ENCODE data around the gene GLT6D1. TPM values are rescaled to one million over a fixed set of nuclear protein-coding genes. Genes with fewer than 3 reads are reported as not detected.

Gene GLT6D1
- total and polyA plus RNA-seq, 2 of the 13 experiments (the other 11 are each of a cell fraction or from before 2014, with no cell fraction given) = not detected

- no TSS peak for BruUV-seq (replicated peaks)
- H3K36me3 ChIP-seq (replicated peaks in 1 of 2; ENCODE audit: control insufficient read depth in 1 of 2, insufficient read depth in 2 of 2, low read length in 2 of 2) = no peaks in the 10 kb centered on the region
- POLR2A ChIA-PET = no interaction called here
- no peak overlapping the region for H2AFZ ChIP-seq (ENCODE audit: low read length)
- H3K4me2 ChIP-seq (ENCODE audit: low read depth, low read length) = no peak overlapping the region
- no CpG with 5 or more reads among the region's 20 CpGs for WGBS (ENCODE audit: low lambda C conversion rate)
- H4K20me1 ChIP-seq (ENCODE audit: insufficient read depth, low read length) = no peaks in the 10 kb centered on the region
- in situ Hi-C loops (cut with HindIII; ENCODE audit: extremely low pct_ligation_motif_present, low pct_unique_long_range_greater_than_20kb) (no loop called here), intact Hi-C loops (cut with micrococcal nuclease; ENCODE audit: unreplicated experiment) (no loop called here)
- H3K9me3 ChIP-seq (ENCODE audit: low read length) = no peaks in the 10 kb centered on the region
- FAIRE-seq = no peak
- no peak for DNase-seq (ENCODE audit: low spot score)
- no peaks in the 10 kb centered on the region for H3K79me2 ChIP-seq (ENCODE audit: insufficient read depth, low read length)
- ATAC-seq = no peak
- TF ChIP-seq ZNF562 (CRISPR knock-in tag; IDR thresholded peaks at IDR 0.05; ENCODE audit: borderline replicate concordance) (no peak), FOXK2 (IDR thresholded peaks at IDR 0.05) (no peak), ZNF503 (CRISPR knock-in tag; IDR thresholded peaks at IDR 0.05) (no peak), MAZ (IDR thresholded peaks at IDR 0.05; ENCODE audit: borderline replicate concordance, low read depth, low read length) (no peak), MAZ (CRISPR knock-in tag; IDR thresholded peaks at IDR 0.05; ENCODE audit: low read depth) (no peak), GFI1 (CRISPR knock-in tag; IDR thresholded peaks at IDR 0.05; ENCODE audit: borderline replicate concordance) (no peak), HMGXB4 (CRISPR knock-in tag; IDR thresholded peaks at IDR 0.05; ENCODE audit: borderline replicate concordance in 1 of 2, low read depth in 1 of 2) (no peak), ZNF619 (CRISPR knock-in tag; IDR thresholded peaks at IDR 0.05) (no peak), ZNF225 (CRISPR knock-in tag; IDR thresholded peaks at IDR 0.05) (no peak), ZNF546 (CRISPR knock-in tag; conservative IDR thresholded peaks at IDR 0.05) (no peak), ZNF572 (CRISPR knock-in tag; IDR thresholded peaks at IDR 0.05) (no peak), SPEN (CRISPR knock-in tag; IDR thresholded peaks at IDR 0.05; ENCODE audit: low read depth) (no peak), GLI4 (CRISPR knock-in tag; IDR thresholded peaks at IDR 0.05; ENCODE audit: borderline replicate concordance) (no peak)
- TF ChIP-seq, protein P1, sequence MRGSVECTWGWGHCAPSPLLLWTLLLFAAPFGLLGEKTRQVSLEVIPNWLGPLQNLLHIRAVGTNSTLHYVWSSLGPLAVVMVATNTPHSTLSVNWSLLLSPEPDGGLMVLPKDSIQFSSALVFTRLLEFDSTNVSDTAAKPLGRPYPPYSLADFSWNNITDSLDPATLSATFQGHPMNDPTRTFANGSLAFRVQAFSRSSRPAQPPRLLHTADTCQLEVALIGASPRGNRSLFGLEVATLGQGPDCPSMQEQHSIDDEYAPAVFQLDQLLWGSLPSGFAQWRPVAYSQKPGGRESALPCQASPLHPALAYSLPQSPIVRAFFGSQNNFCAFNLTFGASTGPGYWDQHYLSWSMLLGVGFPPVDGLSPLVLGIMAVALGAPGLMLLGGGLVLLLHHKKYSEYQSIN (CRISPR knock-in tag; IDR thresholded peaks at IDR 0.05; ENCODE audit: borderline replicate concordance) = no peak
- TF ChIP-seq, protein P2, sequence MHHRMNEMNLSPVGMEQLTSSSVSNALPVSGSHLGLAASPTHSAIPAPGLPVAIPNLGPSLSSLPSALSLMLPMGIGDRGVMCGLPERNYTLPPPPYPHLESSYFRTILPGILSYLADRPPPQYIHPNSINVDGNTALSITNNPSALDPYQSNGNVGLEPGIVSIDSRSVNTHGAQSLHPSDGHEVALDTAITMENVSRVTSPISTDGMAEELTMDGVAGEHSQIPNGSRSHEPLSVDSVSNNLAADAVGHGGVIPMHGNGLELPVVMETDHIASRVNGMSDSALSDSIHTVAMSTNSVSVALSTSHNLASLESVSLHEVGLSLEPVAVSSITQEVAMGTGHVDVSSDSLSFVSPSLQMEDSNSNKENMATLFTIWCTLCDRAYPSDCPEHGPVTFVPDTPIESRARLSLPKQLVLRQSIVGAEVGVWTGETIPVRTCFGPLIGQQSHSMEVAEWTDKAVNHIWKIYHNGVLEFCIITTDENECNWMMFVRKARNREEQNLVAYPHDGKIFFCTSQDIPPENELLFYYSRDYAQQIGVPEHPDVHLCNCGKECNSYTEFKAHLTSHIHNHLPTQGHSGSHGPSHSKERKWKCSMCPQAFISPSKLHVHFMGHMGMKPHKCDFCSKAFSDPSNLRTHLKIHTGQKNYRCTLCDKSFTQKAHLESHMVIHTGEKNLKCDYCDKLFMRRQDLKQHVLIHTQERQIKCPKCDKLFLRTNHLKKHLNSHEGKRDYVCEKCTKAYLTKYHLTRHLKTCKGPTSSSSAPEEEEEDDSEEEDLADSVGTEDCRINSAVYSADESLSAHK (CRISPR knock-in tag; IDR thresholded peaks at IDR 0.05; ENCODE audit: borderline replicate concordance) = no peak
- no peaks in the 10 kb centered on the region for H3K4me1 ChIP-seq (ENCODE audit: insufficient read depth, low read length)
- H3K4me3 ChIP-seq (replicated peaks in 1 of 3; ENCODE audit: insufficient read depth in 1 of 3, low read depth in 2 of 3, low read length in 3 of 3) = no peak overlapping the region
- no peak overlapping the region for H3K27ac ChIP-seq (ENCODE audit: extremely low read length, insufficient read depth, low read length)
- CTCF ChIA-PET (ENCODE audit: low intra/inter-chr PET ratio, low total read pairs) = no interaction called here
- H3K27me3 ChIP-seq (ENCODE audit: control insufficient read depth in 1 of 2, insufficient read depth in 2 of 2, low read length in 2 of 2) = peaks cover 4 to 41% of the 10 kb centered on the region in 2 experiments; a peak in 4 of 5 replicates
- no peak overlapping the region for H3K9ac ChIP-seq (ENCODE audit: insufficient read depth, low read depth, low read length)
Measured at GRCh38 chr9:135588886-135589595, 50.3 kb downstream of the GLT6D1 start.
